Endothelial cell (in vitro differentiated cells): ENCODE measurements around the gene ATP2C2. TPM values are rescaled to one million over a fixed set of nuclear protein-coding genes. Genes with fewer than 3 reads are reported as not detected.

Source experiments
- DNase-seq: peaks from one replicate; pipeline ENCODE4 v3.0.0; 2021; ENCODE audit warnings: low spot score
- H3K27ac Mint-ChIP-seq: one replicate; pipeline ENCODE4 v1.8.0; 2021; ENCODE audit warnings: mixed read lengths, inconsistent platforms; ENCODE audit not compliant: unreplicated experiment
- H3K27me3 Mint-ChIP-seq: one replicate; pipeline ENCODE4 v1.8.0; 2021; ENCODE audit warnings: mild to moderate bottlenecking, moderate library complexity, mixed read lengths, inconsistent platforms; ENCODE audit not compliant: unreplicated experiment
- H3K36me3 Mint-ChIP-seq: one replicate; pipeline ENCODE4 v1.8.0; 2021; ENCODE audit warnings: mild to moderate bottlenecking, low read depth, mixed read lengths, inconsistent platforms; ENCODE audit not compliant: unreplicated experiment
- H3K4me1 Mint-ChIP-seq: one replicate; pipeline ENCODE4 v1.8.0; 2021; ENCODE audit warnings: mild to moderate bottlenecking, mixed read lengths, inconsistent platforms; ENCODE audit not compliant: unreplicated experiment
- H3K4me3 Mint-ChIP-seq: one replicate; pipeline ENCODE4 v1.8.0; 2021; ENCODE audit warnings: mild to moderate bottlenecking, mixed read lengths, inconsistent platforms; ENCODE audit not compliant: unreplicated experiment
- H3K9me3 Mint-ChIP-seq: one replicate; pipeline ENCODE4 v1.8.0; 2021; ENCODE audit warnings: mixed read lengths, inconsistent platforms; ENCODE audit not compliant: unreplicated experiment
- CTCF ChIP-seq: fragments of 200-600 bp; sonication (generic); IDR thresholded peaks from one replicate; pipeline ENCODE4 v1.5.0; 2021; ENCODE audit warnings: antibody characterized with exemption; ENCODE audit not compliant: unreplicated experiment
- total RNA-seq: library from RNA; stranded (reverse); fragmentation: NEBNext Ultra II Directional; extraction: Animal tissue kit (Norgen Biotek cat#: 25700); gene quantifications from one replicate; pipeline ENCODE4 v1.2.1, GENCODE V29; 2021; ENCODE audit not compliant: unreplicated experiment

Gene ATP2C2
- total RNA-seq, 1 donor from 2014 or later = 2.7 TPM

- peaks cover 10% of the 10 kb centered on the region for H3K27me3 Mint-ChIP-seq
- H3K9me3 Mint-ChIP-seq = peaks cover 9% of the 10 kb centered on the region
- H3K4me1 Mint-ChIP-seq = peaks cover 7% of the 10 kb centered on the region
- peaks cover 33% of the 10 kb centered on the region for H3K36me3 Mint-ChIP-seq
- no peak for TF ChIP-seq CTCF
- no peak overlapping the region for H3K4me3 Mint-ChIP-seq
- no peak for DNase-seq
- H3K27ac Mint-ChIP-seq = no peak overlapping the region
These were observed 94.9 kb downstream of the ATP2C2 start for GRCh38 chr16:84463221-84463620.

GRCh38 chr16:84464116-84464515, 95.8 kb downstream of the ATP2C2 start:
- no peak overlapping the region for H3K27ac Mint-ChIP-seq
- H3K36me3 Mint-ChIP-seq = peaks cover 33% of the 10 kb centered on the region
- DNase-seq = no peak
- H3K9me3 Mint-ChIP-seq = peaks cover 9% of the 10 kb centered on the region
- H3K27me3 Mint-ChIP-seq = peaks cover 9% of the 10 kb centered on the region
- TF ChIP-seq CTCF = no peak
- H3K4me1 Mint-ChIP-seq = peaks cover 7% of the 10 kb centered on the region
- H3K4me3 Mint-ChIP-seq = no peak overlapping the region

- H3K27me3 Mint-ChIP-seq = peaks cover 8% of the 10 kb centered on the region
- peaks cover 33% of the 10 kb centered on the region for H3K36me3 Mint-ChIP-seq
- no peak for TF ChIP-seq CTCF
- no peak for DNase-seq
- H3K4me3 Mint-ChIP-seq = no peak overlapping the region
- H3K9me3 Mint-ChIP-seq = peaks cover 9% of the 10 kb centered on the region
- peaks cover 7% of the 10 kb centered on the region for H3K4me1 Mint-ChIP-seq
- H3K27ac Mint-ChIP-seq = no peak overlapping the region
These were observed 96.8 kb downstream of the ATP2C2 start for GRCh38 chr16:84465154-84465553.

- H3K4me3 Mint-ChIP-seq = no peak overlapping the region
- peaks cover 2% of the 10 kb centered on the region for H3K4me1 Mint-ChIP-seq
- no peak overlapping the region for H3K27ac Mint-ChIP-seq
- no peak for TF ChIP-seq CTCF
- peaks cover 7% of the 10 kb centered on the region for H3K27me3 Mint-ChIP-seq
- peaks cover 9% of the 10 kb centered on the region for H3K9me3 Mint-ChIP-seq
- H3K36me3 Mint-ChIP-seq = peaks cover 29% of the 10 kb centered on the region
- DNase-seq = no peak
These were observed 98.4 kb downstream of the ATP2C2 start for GRCh38 chr16:84466692-84467091.

GRCh38 chr16:84467256-84467655, 98.9 kb downstream of the ATP2C2 start:
- DNase-seq = no peak
- no peaks in the 10 kb centered on the region for H3K4me1 Mint-ChIP-seq
- H3K27ac Mint-ChIP-seq = no peak overlapping the region
- TF ChIP-seq CTCF = no peak
- peaks cover 33% of the 10 kb centered on the region for H3K36me3 Mint-ChIP-seq
- peak overlapping the region; percentile 83 for H3K4me3 Mint-ChIP-seq
- peaks cover 6% of the 10 kb centered on the region for H3K27me3 Mint-ChIP-seq
- peaks cover 9% of the 10 kb centered on the region for H3K9me3 Mint-ChIP-seq
